Sigmoid colon (tissue), 4 donors: Measurements from ENCODE around the gene ZNF407.

Experiments used
- CTCF ChIP-seq, 4 experiments: fragments of 450-650 bp in 3 of 4; fragments of 200-600 bp in 1 of 4; IDR thresholded peaks; one replicate each; pipeline ENCODE4 v1.5.1; 2016 to 2019; ENCODE audit warnings: antibody characterized with exemption in 4 of 4, mild to moderate bottlenecking in 3 of 4, moderate library complexity in 2 of 4
- EP300 ChIP-seq, 4 donors: sonication (generic); formaldehyde crosslinking; IDR thresholded peaks; one replicate each; pipeline ENCODE4 v1.6.1; 2017; ENCODE audit warnings: antibody characterized with exemption in 4 of 4
- POLR2A ChIP-seq, 2 donors: fragments of 450-650 bp; IDR thresholded peaks; one replicate each; pipeline ENCODE4 v1.6.1; 2016; ENCODE audit warnings: antibody characterized with exemption in 2 of 2, mild to moderate bottlenecking in 2 of 2, moderate library complexity in 2 of 2
- POLR2AphosphoS5 ChIP-seq, 4 donors: sonication (generic); formaldehyde crosslinking; IDR thresholded peaks; one replicate each; pipeline ENCODE4 v1.6.1; 2017; ENCODE audit warnings: antibody characterized with exemption in 4 of 4

DNA sequence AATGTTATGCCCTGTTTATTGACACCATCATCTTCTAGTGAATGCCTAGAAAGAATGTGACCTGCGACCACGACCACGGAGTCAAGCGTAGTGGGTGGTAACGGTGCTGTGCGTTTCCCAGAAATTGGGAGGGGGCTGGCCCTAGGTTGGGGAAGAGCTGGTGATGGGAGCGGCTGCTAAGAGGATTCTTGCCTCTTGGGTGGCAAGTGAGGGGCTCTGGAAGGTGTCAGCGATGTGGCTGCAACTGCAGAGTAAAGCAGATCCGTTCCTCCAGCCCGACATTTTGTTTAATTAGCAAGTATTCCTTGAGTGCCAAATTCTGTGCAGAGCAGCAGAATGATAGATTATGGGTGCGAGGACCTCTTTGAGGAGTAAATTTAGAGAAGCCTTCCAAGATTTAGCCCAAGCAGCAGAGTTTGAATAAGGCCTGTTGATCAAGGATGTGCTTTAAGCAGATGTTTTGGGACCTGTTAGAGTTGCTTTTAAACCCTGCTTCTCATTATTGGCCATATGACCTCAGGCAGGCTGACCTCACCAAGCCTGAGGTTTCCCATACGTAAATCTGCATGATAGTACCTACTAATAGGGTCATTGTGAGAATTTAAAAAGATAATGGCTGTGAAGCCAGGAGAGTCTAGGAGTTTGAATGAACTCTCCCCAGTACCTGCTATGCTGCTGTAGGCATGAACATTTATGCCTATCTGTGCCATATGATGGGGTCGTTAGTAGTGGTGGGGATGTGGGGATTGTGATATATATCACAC is 323.6 kb downstream of the ZNF407 start:
- TF ChIP-seq POLR2A (IDR thresholded peaks at IDR 0.05) (no peak), EP300 (IDR thresholded peaks at IDR 0.05) (no peak), POLR2AphosphoS5 (IDR thresholded peaks at IDR 0.05) (no peak), CTCF (IDR thresholded peaks at IDR 0.05) (no peak)
